Vagina (tissue), 2 donors: ENCODE measurements around the gene KCNH2.

Experiments used
- POLR2AphosphoS5 ChIP-seq, 2 donors: sonication (generic); formaldehyde crosslinking; IDR thresholded peaks; one replicate each; pipeline ENCODE4 v1.9.0; 2017; ENCODE audit warnings: antibody characterized with exemption in 2 of 2, mild to moderate bottlenecking in 2 of 2, low read depth in 1 of 2; ENCODE audit not compliant: insufficient read depth in 1 of 2
- TF ChIP-seq, protein P1 (sequence below), 3 experiments: fragments of 450-650 bp in 2 of 3; fragments of 200-600 bp in 1 of 3; sonication (generic) in 1 of 3; IDR thresholded peaks; one replicate each; pipeline ENCODE4 v1.5.1; 2017 to 2019; ENCODE audit warnings: antibody characterized with exemption in 3 of 3, mild to moderate bottlenecking in 2 of 3, moderate library complexity in 2 of 3

DNA sequence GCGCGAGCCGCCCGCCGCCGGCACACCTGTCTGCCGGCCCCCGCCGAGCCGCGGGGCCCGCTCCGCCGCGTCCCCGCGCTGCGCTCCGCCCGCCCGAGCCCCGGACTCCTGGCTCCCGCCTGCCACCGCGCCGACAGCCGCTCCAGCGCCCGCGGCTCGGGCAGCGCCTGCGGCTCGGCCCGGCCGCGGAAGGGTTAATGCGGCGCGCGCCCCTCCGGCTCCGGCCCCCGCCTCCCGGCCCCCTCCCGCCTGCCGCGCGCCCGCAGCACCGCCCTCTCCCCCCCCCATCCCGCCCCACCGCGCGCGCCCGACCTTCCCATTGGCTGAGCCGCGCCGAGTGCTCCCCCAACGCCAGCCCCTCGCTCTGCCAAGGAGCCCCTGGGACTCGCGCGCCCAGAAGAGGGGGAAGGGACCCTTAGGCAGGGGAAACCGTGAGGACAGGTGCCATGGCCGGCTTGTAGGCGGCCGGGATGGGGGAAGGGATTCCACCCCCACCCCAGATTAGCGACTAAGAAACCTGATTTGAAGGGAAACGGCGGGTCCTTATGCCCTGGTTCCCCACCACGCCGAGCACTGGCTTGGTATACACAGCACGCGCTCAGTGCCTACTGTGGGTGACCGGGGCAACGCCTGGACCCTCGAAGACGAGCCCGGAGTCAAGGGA is at the start of gene KCNH2:
- TF ChIP-seq POLR2AphosphoS5 (IDR thresholded peaks at IDR 0.05; ENCODE audit: insufficient read depth in 1 of 2, low read depth in 1 of 2), result no peak
- TF ChIP-seq, protein P1, sequence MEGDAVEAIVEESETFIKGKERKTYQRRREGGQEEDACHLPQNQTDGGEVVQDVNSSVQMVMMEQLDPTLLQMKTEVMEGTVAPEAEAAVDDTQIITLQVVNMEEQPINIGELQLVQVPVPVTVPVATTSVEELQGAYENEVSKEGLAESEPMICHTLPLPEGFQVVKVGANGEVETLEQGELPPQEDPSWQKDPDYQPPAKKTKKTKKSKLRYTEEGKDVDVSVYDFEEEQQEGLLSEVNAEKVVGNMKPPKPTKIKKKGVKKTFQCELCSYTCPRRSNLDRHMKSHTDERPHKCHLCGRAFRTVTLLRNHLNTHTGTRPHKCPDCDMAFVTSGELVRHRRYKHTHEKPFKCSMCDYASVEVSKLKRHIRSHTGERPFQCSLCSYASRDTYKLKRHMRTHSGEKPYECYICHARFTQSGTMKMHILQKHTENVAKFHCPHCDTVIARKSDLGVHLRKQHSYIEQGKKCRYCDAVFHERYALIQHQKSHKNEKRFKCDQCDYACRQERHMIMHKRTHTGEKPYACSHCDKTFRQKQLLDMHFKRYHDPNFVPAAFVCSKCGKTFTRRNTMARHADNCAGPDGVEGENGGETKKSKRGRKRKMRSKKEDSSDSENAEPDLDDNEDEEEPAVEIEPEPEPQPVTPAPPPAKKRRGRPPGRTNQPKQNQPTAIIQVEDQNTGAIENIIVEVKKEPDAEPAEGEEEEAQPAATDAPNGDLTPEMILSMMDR (IDR thresholded peaks at IDR 0.05), result no peak
